Kidney (tissue), 14 donors: Measurements from ENCODE around the gene IRGC. TPM values are rescaled to one million over a fixed set of nuclear protein-coding genes. Genes with fewer than 3 reads are reported as not detected.
"Not testable (repeated sequence)": the region's sequence is repeated elsewhere in the genome, so short reads cannot be mapped to it uniquely, and the experiment has no call there.

ENCODE experiments used
- DNase-seq, 5 donors: peaks; one replicate each; pipeline ENCODE4 v3.0.0-alpha.2; 2013 to 2020
- FAIRE-seq: peaks from 2 replicates; lab custom pipeline; 2012; peaks lifted over from hg19 to GRCh38; lab: Jason Lieb, UNC
- H3K27ac ChIP-seq, 2 donors: one replicate each; pipeline ENCODE4 v1.7.0; 2013; ENCODE audit warnings: low read depth in 2 of 2, low read length in 2 of 2, inconsistent platforms in 1 of 2
- H3K27me3 ChIP-seq: one replicate; pipeline ENCODE4 v1.7.1; 2013; ENCODE audit warnings: low read length, inconsistent platforms; ENCODE audit not compliant: control insufficient read depth, insufficient read depth
- H3K36me3 ChIP-seq, 3 donors: one replicate each; pipeline versions ENCODE4 v1.7.0 to v1.7.1; 2013; ENCODE audit warnings: low read length in 3 of 3, control low read depth in 1 of 3, inconsistent platforms in 1 of 3; ENCODE audit not compliant: insufficient read depth in 3 of 3, control insufficient read depth in 2 of 3
- H3K4me1 ChIP-seq, 3 donors: one replicate each; pipeline versions ENCODE4 v1.7.0 to v1.7.1; 2013; ENCODE audit warnings: low read length in 3 of 3, inconsistent platforms in 1 of 3, low read depth in 1 of 3; ENCODE audit not compliant: control insufficient read depth in 2 of 3, insufficient read depth in 2 of 3
- H3K4me3 ChIP-seq, 3 donors: one replicate each; pipeline versions ENCODE4 v1.7.0 to v1.8.1; 2013; ENCODE audit warnings: low read length in 3 of 3, control low read depth in 1 of 3, inconsistent platforms in 1 of 3
- H3K9ac ChIP-seq, 3 donors: one replicate each; pipeline versions ENCODE4 v1.7.0 to v1.7.1; 2013; ENCODE audit warnings: low read length in 3 of 3, control low read depth in 1 of 3, inconsistent platforms in 1 of 3
- H3K9me3 ChIP-seq, 3 donors: one replicate each; pipeline versions ENCODE4 v1.7.0 to v1.7.1; 2013; ENCODE audit warnings: low read length in 3 of 3, control low read depth in 1 of 3, inconsistent platforms in 1 of 3; ENCODE audit not compliant: control insufficient read depth in 2 of 3, insufficient read depth in 1 of 3
- intact Hi-C: fragments of 100-400 bp; cut with DNase I; formaldehyde crosslinking; loops from one replicate; pipeline ENCODE4 v1.11.1; 2022
- polyA plus RNA-seq: library from polyadenylated mRNA; stranded (reverse); fragments of 350-450 nt; fragmentation: Illumina TruSeq; extraction: RNeasy Lipid Tissue Mini Kit (QIAGEN cat#74804); gene quantifications from one replicate; pipeline ENCODE4 v1.2.3, GENCODE V29; 2014; ENCODE audit warnings: low read depth, low replicate concordance; ENCODE audit not compliant: insufficient read depth
- total RNA-seq: library from RNA; stranded (reverse); fragmentation: NEBNext Ultra II Directional; extraction: Animal tissue kit (Norgen Biotek cat#: 25700); gene quantifications from one replicate; pipeline ENCODE4 v1.2.1, GENCODE V29; 2021
- TF ChIP-seq, protein P1 (sequence below): IDR thresholded peaks from 3 replicates; pipeline ENCODE4 v1.5.1; 2012; ENCODE audit warnings: mild to moderate bottlenecking, moderate library complexity, borderline replicate concordance; ENCODE audit not compliant: insufficient read depth; ENCODE audit errors: extremely low read depth
- donor health status: control.
- donor health status: control.
- donor health status: control.
- donor health status: control.
- donor health status: control.
- donor health status: DM: yes; HTN: yes; CAD: no.
- donor health status: Normal renal cell carcinoma (clear cell type).

The IRGC gene
- total and polyA plus RNA-seq, 2 donors from 2014 or later, result not detected

DNA sequence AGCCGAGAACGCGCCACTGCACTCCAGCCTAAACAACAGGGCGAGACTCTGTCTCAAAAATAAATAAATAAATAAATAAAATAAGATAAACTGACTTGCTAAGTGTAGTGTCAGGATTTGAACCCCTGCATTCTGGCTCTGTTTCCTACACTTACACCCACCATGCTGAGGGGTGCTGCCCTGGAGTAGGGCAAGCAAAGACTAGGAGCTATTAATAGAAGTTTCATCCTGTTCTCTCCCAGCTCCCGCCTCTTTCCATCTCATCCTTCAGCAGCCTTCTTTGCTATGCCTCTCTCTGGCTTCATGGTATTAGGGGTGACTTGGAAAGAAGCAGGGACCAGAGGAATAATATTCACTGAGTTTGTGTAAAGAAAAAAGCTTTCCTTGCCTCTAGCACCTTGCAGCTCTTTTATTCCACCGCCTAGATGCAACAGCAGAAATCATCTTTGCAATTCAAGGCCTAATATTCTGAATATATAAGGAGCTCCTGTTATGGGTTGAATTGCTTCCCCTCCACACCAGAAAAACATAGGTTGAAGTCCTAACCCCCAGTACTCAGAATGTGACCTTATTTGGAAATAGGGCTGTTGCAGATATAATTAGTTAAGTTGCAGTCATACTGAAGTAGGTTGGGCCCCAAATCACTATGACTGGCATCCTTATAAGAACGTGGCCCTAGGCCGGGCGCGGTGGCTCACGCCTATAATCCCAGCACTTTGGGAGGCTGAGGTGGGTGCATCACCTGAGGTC is 37.2 kb upstream of the IRGC start:
- no peaks in the 10 kb centered on the region for H3K27me3 ChIP-seq
- FAIRE-seq (no peak), DNase-seq (no peak)
- H3K4me3 ChIP-seq, result no peak overlapping the region
- intact Hi-C loops, result no loop called here
- H3K36me3 ChIP-seq, result no peaks in the 10 kb centered on the region
- H3K27ac ChIP-seq, result no peak overlapping the region
- TF ChIP-seq, protein P1, sequence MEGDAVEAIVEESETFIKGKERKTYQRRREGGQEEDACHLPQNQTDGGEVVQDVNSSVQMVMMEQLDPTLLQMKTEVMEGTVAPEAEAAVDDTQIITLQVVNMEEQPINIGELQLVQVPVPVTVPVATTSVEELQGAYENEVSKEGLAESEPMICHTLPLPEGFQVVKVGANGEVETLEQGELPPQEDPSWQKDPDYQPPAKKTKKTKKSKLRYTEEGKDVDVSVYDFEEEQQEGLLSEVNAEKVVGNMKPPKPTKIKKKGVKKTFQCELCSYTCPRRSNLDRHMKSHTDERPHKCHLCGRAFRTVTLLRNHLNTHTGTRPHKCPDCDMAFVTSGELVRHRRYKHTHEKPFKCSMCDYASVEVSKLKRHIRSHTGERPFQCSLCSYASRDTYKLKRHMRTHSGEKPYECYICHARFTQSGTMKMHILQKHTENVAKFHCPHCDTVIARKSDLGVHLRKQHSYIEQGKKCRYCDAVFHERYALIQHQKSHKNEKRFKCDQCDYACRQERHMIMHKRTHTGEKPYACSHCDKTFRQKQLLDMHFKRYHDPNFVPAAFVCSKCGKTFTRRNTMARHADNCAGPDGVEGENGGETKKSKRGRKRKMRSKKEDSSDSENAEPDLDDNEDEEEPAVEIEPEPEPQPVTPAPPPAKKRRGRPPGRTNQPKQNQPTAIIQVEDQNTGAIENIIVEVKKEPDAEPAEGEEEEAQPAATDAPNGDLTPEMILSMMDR, result no peak
- no peaks in the 10 kb centered on the region for H3K4me1 ChIP-seq
- H3K9ac ChIP-seq, result no peak overlapping the region
- no peaks in the 10 kb centered on the region for H3K9me3 ChIP-seq

DNA sequence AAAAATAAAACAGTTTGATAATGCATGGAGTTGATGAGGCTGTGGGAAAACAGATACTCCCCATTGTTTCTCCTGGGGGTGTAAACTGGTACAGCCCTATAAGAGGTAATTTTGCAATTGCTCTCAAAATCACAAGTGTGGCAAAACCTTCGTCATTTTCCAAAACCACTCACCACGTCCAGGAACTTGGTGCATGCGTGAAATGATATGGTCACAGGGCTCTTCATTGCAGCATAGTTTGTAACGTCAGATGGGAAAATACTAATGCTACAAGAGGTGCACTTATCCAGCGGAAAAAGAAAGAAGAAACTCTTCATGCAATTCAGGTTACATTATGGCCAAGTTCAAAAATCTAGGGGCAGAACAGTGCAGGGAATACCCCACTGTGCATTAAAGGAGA is 34.1 kb upstream of the IRGC start:
- Histone ChIP-seq H3K27me3 (no peaks in the 10 kb centered on the region), H3K9ac (no peak overlapping the region), H3K27ac (no peak overlapping the region), H3K4me1 (no peaks in the 10 kb centered on the region), H3K36me3 (no peaks in the 10 kb centered on the region), H3K4me3 (no peak overlapping the region), H3K9me3 (no peaks in the 10 kb centered on the region)
- FAIRE-seq (no peak), DNase-seq (no peak)
- TF ChIP-seq, protein P1, result no peak
- intact Hi-C loops, result no loop called here

DNA sequence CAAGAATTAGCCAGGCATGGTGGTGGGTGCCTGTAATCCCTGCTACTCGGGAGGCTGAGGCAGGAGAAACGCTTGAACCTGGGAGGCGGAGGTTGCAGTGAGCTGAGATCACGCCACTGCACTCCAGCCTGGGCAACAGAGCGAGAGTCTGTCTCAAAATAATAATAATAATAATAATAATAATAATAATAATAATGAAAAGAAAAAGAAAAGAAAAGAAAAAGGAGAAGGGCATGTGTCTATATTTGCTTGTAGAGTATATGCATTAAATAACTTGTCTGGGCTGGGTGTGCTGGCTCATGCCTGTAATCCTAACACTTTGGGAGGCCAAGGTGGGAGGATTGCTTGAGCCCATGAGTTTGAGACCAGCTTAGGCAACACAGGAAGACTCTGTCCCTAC is 33.6 kb upstream of the IRGC start:
- intact Hi-C loops, H3K36me3 ChIP-seq, H3K4me1 ChIP-seq, H3K9me3 ChIP-seq, H3K27me3 ChIP-seq, H3K4me3 ChIP-seq, DNase-seq, H3K27ac ChIP-seq, H3K9ac ChIP-seq, FAIRE-seq: not testable (repeated sequence)

DNA sequence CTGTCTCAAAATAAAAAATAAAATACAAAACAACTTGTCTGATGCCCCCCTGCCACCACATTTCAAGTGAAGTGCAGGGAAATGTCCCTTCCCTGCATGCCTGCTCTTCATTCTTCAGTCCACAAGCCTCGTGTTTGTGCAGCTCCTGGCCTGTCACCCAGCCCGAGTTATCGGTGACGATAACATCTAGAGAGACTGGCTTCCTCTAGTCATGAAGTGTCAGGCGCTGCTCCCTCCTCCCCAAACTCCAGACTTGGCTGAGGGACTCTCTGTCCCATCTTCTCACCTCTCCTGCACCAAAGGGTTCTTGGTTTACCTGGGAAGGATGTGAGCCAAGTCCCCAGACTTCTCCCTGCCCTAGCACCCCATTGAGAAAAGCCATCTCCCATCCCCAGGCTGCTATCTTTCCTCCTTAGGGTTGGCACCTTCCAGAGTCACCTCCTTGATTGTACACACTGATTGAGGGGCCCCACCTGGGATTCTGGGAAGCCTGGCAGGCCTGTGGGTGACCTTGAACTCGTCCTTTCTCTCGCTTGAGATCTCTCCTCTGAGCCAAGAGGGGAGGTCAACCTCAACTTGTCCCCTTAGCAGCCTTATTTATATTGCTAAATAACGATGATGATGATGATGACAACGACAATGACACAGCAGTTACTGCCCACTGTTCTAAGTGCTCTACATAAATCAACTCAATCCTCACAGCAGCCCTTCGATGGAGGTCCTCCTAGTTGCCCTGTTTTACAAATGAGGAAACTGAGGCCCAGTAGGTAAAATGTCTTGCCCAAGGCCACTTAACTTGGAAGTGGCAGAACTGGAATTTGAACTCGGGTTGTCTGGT is 32.8 kb upstream of the IRGC start:
- H3K27ac ChIP-seq, result no peak overlapping the region
- H3K27me3 ChIP-seq, result no peaks in the 10 kb centered on the region
- TF ChIP-seq, protein P1, result no peak
- DNase-seq (no peak), FAIRE-seq (no peak)
- no peaks in the 10 kb centered on the region for H3K36me3 ChIP-seq
- no peak overlapping the region for H3K4me3 ChIP-seq
- no peak overlapping the region for H3K9ac ChIP-seq
- no peaks in the 10 kb centered on the region for H3K9me3 ChIP-seq
- intact Hi-C loops, result no loop called here
- H3K4me1 ChIP-seq, result no peaks in the 10 kb centered on the region
